ENCODE measurements around the gene LARP6. TPM values are rescaled to one million over a fixed set of nuclear protein-coding genes. Genes with fewer than 3 reads are reported as not detected.
A peak's percentile ranks its signal among the peaks of the same experiment; 100 is the strongest.

Gene LARP6
- total and polyA plus RNA-seq, 4 donors: 20.6 to 49.0 (median 39.2) TPM

- DNase-seq (ENCODE audit: low read depth in 4 of 6, low spot score in 6 of 6): peak in 1 of 6 donors; percentile 82
- H3K27ac ChIP-seq (ENCODE audit: low read depth, low read length): peak overlapping the region; percentile 85
- no peaks in the 10 kb centered on the region for H3K9me3 ChIP-seq (ENCODE audit: control insufficient read depth, insufficient read depth, low read length)
- 84% methylated on average over 8 of the region's 9 CpGs for WGBS (ENCODE audit: insufficient coverage)
- H3K27me3 ChIP-seq (ENCODE audit: control insufficient read depth, insufficient read depth, low read length): no peaks in the 10 kb centered on the region
- H3K4me1 ChIP-seq (ENCODE audit: control insufficient read depth, insufficient read depth, low read length): peaks cover 19% of the 10 kb centered on the region
- no peaks in the 10 kb centered on the region for H3K36me3 ChIP-seq (ENCODE audit: control insufficient read depth, insufficient read depth, low read length)
- H3K4me3 ChIP-seq (ENCODE audit: low read depth, low read length): no peak overlapping the region
Measured at GRCh38 chr15:70799667-70800450, 54.1 kb downstream of the LARP6 start.

- no CpG with 5 or more reads among the region's 5 CpGs for WGBS (ENCODE audit: insufficient coverage)
- no peak for DNase-seq (ENCODE audit: low read depth in 4 of 6, low spot score in 6 of 6)
Measured at GRCh38 chr15:70797464-70797863, 56.5 kb downstream of the LARP6 start.

GRCh38 chr15:70796516-70797310, 57.2 kb downstream of the LARP6 start:
- Histone ChIP-seq H3K9me3 (ENCODE audit: control insufficient read depth, insufficient read depth, low read length) (no peaks in the 10 kb centered on the region), H3K27ac (ENCODE audit: low read depth, low read length) (no peak overlapping the region), H3K4me1 (ENCODE audit: control insufficient read depth, insufficient read depth, low read length) (peaks cover 19% of the 10 kb centered on the region), H3K4me3 (ENCODE audit: low read depth, low read length) (no peak overlapping the region), H3K36me3 (ENCODE audit: control insufficient read depth, insufficient read depth, low read length) (no peaks in the 10 kb centered on the region), H3K27me3 (ENCODE audit: control insufficient read depth, insufficient read depth, low read length) (no peaks in the 10 kb centered on the region)
- WGBS (ENCODE audit: insufficient coverage): 96% methylated on average over 12 of the region's 14 CpGs
- no peak for DNase-seq (ENCODE audit: low read depth in 4 of 6, low spot score in 6 of 6)

More at GRCh38 chr15:70797464-70797863, 56.5 kb downstream of the LARP6 start:
- H3K4me1 ChIP-seq (ENCODE audit: control insufficient read depth, insufficient read depth, low read length): peaks cover 19% of the 10 kb centered on the region
- H3K27me3 ChIP-seq (ENCODE audit: control insufficient read depth, insufficient read depth, low read length): no peaks in the 10 kb centered on the region
- H3K4me3 ChIP-seq (ENCODE audit: low read depth, low read length): no peak overlapping the region
- no peak overlapping the region for H3K27ac ChIP-seq (ENCODE audit: low read depth, low read length)
- H3K36me3 ChIP-seq (ENCODE audit: control insufficient read depth, insufficient read depth, low read length): no peaks in the 10 kb centered on the region
- no peaks in the 10 kb centered on the region for H3K9me3 ChIP-seq (ENCODE audit: control insufficient read depth, insufficient read depth, low read length)

- peaks cover 9% of the 10 kb centered on the region for H3K4me1 ChIP-seq (ENCODE audit: control insufficient read depth, insufficient read depth, low read length)
- no peak for DNase-seq (ENCODE audit: low read depth in 4 of 6, low spot score in 6 of 6)
- no peaks in the 10 kb centered on the region for H3K27me3 ChIP-seq (ENCODE audit: control insufficient read depth, insufficient read depth, low read length)
- H3K4me3 ChIP-seq (ENCODE audit: low read depth, low read length): no peak overlapping the region
- peak overlapping the region; percentile 61 for H3K27ac ChIP-seq (ENCODE audit: low read depth, low read length)
- H3K9me3 ChIP-seq (ENCODE audit: control insufficient read depth, insufficient read depth, low read length): no peaks in the 10 kb centered on the region
- H3K36me3 ChIP-seq (ENCODE audit: control insufficient read depth, insufficient read depth, low read length): no peaks in the 10 kb centered on the region
- WGBS (ENCODE audit: insufficient coverage): 69% methylated on average over 1 of the region's 2 CpGs
Measured at GRCh38 chr15:70795311-70795665, 58.7 kb downstream of the LARP6 start.

GRCh38 chr15:70794596-70795310, 59.2 kb downstream of the LARP6 start:
- Histone ChIP-seq H3K27me3 (ENCODE audit: control insufficient read depth, insufficient read depth, low read length) (no peaks in the 10 kb centered on the region), H3K36me3 (ENCODE audit: control insufficient read depth, insufficient read depth, low read length) (no peaks in the 10 kb centered on the region), H3K4me3 (ENCODE audit: low read depth, low read length) (no peak overlapping the region), H3K4me1 (ENCODE audit: control insufficient read depth, insufficient read depth, low read length) (peaks cover 7% of the 10 kb centered on the region), H3K9me3 (ENCODE audit: control insufficient read depth, insufficient read depth, low read length) (no peaks in the 10 kb centered on the region), H3K27ac (ENCODE audit: low read depth, low read length) (peak overlapping the region; percentile 61)
- WGBS (ENCODE audit: insufficient coverage): 85% methylated on average over 3 of the region's 12 CpGs
- DNase-seq (ENCODE audit: low read depth in 4 of 6, low spot score in 6 of 6): no peak

- no peaks in the 10 kb centered on the region for H3K36me3 ChIP-seq (ENCODE audit: control insufficient read depth, insufficient read depth, low read length)
- H3K27ac ChIP-seq (ENCODE audit: low read depth, low read length): no peak overlapping the region
- no peak overlapping the region for H3K4me3 ChIP-seq (ENCODE audit: low read depth, low read length)
- H3K9me3 ChIP-seq (ENCODE audit: control insufficient read depth, insufficient read depth, low read length): no peaks in the 10 kb centered on the region
- no peak for DNase-seq (ENCODE audit: low read depth in 4 of 6, low spot score in 6 of 6)
- peaks cover 3% of the 10 kb centered on the region for H3K4me1 ChIP-seq (ENCODE audit: control insufficient read depth, insufficient read depth, low read length)
- H3K27me3 ChIP-seq (ENCODE audit: control insufficient read depth, insufficient read depth, low read length): no peaks in the 10 kb centered on the region
- 100% methylated on average over 2 of the region's 6 CpGs for WGBS (ENCODE audit: insufficient coverage)
Measured at GRCh38 chr15:70793694-70794093, 60.3 kb downstream of the LARP6 start.

- H3K36me3 ChIP-seq (ENCODE audit: control insufficient read depth, insufficient read depth, low read length): no peaks in the 10 kb centered on the region
- no peak overlapping the region for H3K27ac ChIP-seq (ENCODE audit: low read depth, low read length)
- H3K27me3 ChIP-seq (ENCODE audit: control insufficient read depth, insufficient read depth, low read length): no peaks in the 10 kb centered on the region
- 86% methylated on average over 1 of the region's 2 CpGs for WGBS (ENCODE audit: insufficient coverage)
- H3K4me3 ChIP-seq (ENCODE audit: low read depth, low read length): no peak overlapping the region
- peaks cover 3% of the 10 kb centered on the region for H3K4me1 ChIP-seq (ENCODE audit: control insufficient read depth, insufficient read depth, low read length)
- no peak for DNase-seq (ENCODE audit: low read depth in 4 of 6, low spot score in 6 of 6)
- no peaks in the 10 kb centered on the region for H3K9me3 ChIP-seq (ENCODE audit: control insufficient read depth, insufficient read depth, low read length)
Measured at GRCh38 chr15:70792171-70792573, 61.8 kb downstream of the LARP6 start.

- no peaks in the 10 kb centered on the region for H3K36me3 ChIP-seq (ENCODE audit: control insufficient read depth, insufficient read depth, low read length)
- H3K4me3 ChIP-seq (ENCODE audit: low read depth, low read length): no peak overlapping the region
- 84% methylated on average over 4 of the region's 5 CpGs for WGBS (ENCODE audit: insufficient coverage)
- H3K9me3 ChIP-seq (ENCODE audit: control insufficient read depth, insufficient read depth, low read length): no peaks in the 10 kb centered on the region
- DNase-seq (ENCODE audit: low read depth in 4 of 6, low spot score in 6 of 6): no peak
- no peaks in the 10 kb centered on the region for H3K27me3 ChIP-seq (ENCODE audit: control insufficient read depth, insufficient read depth, low read length)
- no peak overlapping the region for H3K27ac ChIP-seq (ENCODE audit: low read depth, low read length)
- H3K4me1 ChIP-seq (ENCODE audit: control insufficient read depth, insufficient read depth, low read length): peaks cover 3% of the 10 kb centered on the region
Measured at GRCh38 chr15:70791259-70791658, 62.7 kb downstream of the LARP6 start.

GRCh38 chr15:70789213-70789612, 64.7 kb downstream of the LARP6 start:
- DNase-seq (ENCODE audit: low read depth in 4 of 6, low spot score in 6 of 6): no peak
- Histone ChIP-seq H3K27ac (ENCODE audit: low read depth, low read length) (no peak overlapping the region), H3K27me3 (ENCODE audit: control insufficient read depth, insufficient read depth, low read length) (no peaks in the 10 kb centered on the region), H3K9me3 (ENCODE audit: control insufficient read depth, insufficient read depth, low read length) (no peaks in the 10 kb centered on the region), H3K36me3 (ENCODE audit: control insufficient read depth, insufficient read depth, low read length) (no peaks in the 10 kb centered on the region), H3K4me3 (ENCODE audit: low read depth, low read length) (no peak overlapping the region), H3K4me1 (ENCODE audit: control insufficient read depth, insufficient read depth, low read length) (no peaks in the 10 kb centered on the region)
- WGBS (ENCODE audit: insufficient coverage): 62% methylated on average over 2 of the region's 4 CpGs
